WTC11 (cell line): ENCODE data around the gene LRRFIP1.

Experiments used
- CTCF ChIP-seq: fragments of 200-600 bp; IDR thresholded peaks from 2 replicates; pipeline ENCODE4 v1.8.0; 2022; ENCODE audit warnings: antibody characterized with exemption
- ERG ChIP-seq: fragments of 250-450 bp; sonication (Bioruptor Pico); IDR thresholded peaks from 2 replicates; pipeline ENCODE4 v1.8.0; 2021; ENCODE audit warnings: mild to moderate bottlenecking
- NFE2L1 ChIP-seq: sonication (generic); formaldehyde crosslinking; IDR thresholded peaks from 2 replicates; pipeline ENCODE4 v1.8.1; 2023; ENCODE audit warnings: missing genetic modification reagents
- RELA ChIP-seq: sonication (generic); formaldehyde crosslinking; IDR thresholded peaks from 2 replicates; pipeline ENCODE4 v1.8.1; 2022; ENCODE audit warnings: missing genetic modification reagents, mild to moderate bottlenecking, borderline replicate concordance
- TP53 ChIP-seq: sonication (generic); formaldehyde crosslinking; IDR thresholded peaks from 2 replicates; pipeline ENCODE4 v1.8.1; 2023; ENCODE audit warnings: mild to moderate bottlenecking, missing genetic modification reagents
- ZNF671 ChIP-seq: fragments of 250-450 bp; sonication (Bioruptor Pico); IDR thresholded peaks from 2 replicates; pipeline ENCODE4 v1.8.0; 2021; ENCODE audit warnings: mild to moderate bottlenecking
- TF ChIP-seq, protein P1 (sequence below): sonication (generic); formaldehyde crosslinking; IDR thresholded peaks from 2 replicates; pipeline ENCODE4 v1.8.1; 2023; ENCODE audit warnings: mild to moderate bottlenecking, missing genetic modification reagents, moderate library complexity
- TF ChIP-seq, protein P2 (sequence below): fragments of 250-450 bp; sonication (Bioruptor Pico); IDR thresholded peaks from 2 replicates; pipeline ENCODE4 v1.9.0; 2021; ENCODE audit warnings: mild to moderate bottlenecking

DNA sequence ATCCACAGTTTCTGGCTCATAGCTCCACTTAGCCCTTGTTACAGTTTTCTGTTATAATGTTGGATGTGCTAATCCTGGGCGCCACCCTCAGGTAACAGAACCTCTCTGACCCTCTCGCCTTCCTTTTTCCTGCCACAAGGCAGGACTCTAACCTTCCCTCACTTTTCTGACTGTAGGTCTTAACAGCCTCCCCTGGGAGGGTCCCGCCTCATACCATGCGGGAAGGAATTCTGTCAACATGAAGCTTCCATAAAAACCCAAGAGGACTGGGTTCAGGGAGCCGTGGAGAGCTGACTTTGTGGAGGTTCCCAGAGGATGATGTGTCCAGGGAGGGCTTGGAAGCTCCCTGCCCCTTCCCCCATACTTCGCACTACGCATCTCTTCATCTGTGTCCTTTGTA is 25.0 kb upstream of the LRRFIP1 start:
- TF ChIP-seq CTCF, result no peak
- TF ChIP-seq NFE2L1 (CRISPR knock-in tag), result no peak
- no peak for TF ChIP-seq RELA (CRISPR knock-in tag)
- TF ChIP-seq, protein P1, sequence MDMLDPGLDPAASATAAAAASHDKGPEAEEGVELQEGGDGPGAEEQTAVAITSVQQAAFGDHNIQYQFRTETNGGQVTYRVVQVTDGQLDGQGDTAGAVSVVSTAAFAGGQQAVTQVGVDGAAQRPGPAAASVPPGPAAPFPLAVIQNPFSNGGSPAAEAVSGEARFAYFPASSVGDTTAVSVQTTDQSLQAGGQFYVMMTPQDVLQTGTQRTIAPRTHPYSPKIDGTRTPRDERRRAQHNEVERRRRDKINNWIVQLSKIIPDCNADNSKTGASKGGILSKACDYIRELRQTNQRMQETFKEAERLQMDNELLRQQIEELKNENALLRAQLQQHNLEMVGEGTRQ (CRISPR knock-in tag), result no peak
- TF ChIP-seq ZNF671, result no peak
- no peak for TF ChIP-seq ERG (CRISPR knock-in tag)
- TF ChIP-seq, protein P2, sequence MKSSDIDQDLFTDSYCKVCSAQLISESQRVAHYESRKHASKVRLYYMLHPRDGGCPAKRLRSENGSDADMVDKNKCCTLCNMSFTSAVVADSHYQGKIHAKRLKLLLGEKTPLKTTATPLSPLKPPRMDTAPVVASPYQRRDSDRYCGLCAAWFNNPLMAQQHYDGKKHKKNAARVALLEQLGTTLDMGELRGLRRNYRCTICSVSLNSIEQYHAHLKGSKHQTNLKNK (CRISPR knock-in tag), result no peak
- TF ChIP-seq TP53, result no peak
